ENCODE data around the gene ADRA1B.
"Not testable (repeated sequence)": the region's sequence is repeated elsewhere in the genome, so short reads cannot be mapped to it uniquely, and the experiment has no call there.

Gene ADRA1B

DNA sequence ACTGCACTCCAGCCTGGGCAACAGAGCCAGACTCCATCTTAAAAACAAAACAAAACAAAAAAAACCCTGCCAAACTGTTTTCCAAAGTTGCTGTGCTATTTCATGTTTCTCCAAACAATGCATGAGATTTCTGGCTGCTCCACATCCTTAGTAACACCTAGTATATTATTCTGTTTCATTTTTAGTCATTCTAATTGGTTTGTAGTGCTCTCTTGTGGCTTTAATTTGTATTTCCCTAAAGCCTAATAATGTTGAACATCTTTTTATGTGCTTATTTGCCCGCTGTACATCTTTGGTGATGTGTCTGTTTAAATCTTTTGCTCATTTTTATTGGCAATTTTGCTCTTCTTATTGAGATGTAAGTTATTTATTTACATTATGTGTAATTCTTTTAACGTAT is 74.2 kb downstream of the ADRA1B start:
- Histone ChIP-seq H3K27me3 (replicated peaks in 2 of 5; ENCODE audit: control insufficient read depth in 4 of 5, insufficient read depth in 5 of 5, low read length in 4 of 5) (peaks cover 3 to 19% (median 16%) of the 10 kb centered on the region in 5 experiments), H3K9me3 (ENCODE audit: control extremely low read depth in 1 of 5, control insufficient read depth in 4 of 5, insufficient read depth in 2 of 5, low read depth in 1 of 5, low read length in 4 of 5) (peaks cover 0 to 12% (median 6%) of the 10 kb centered on the region in 5 experiments), H3K27ac (ENCODE audit: insufficient read depth in 1 of 2, low read depth in 1 of 2, low read length in 2 of 2, poor library complexity in 1 of 2, severe bottlenecking in 2 of 2) (no peak overlapping the region), H3K4me3 (ENCODE audit: control insufficient read depth in 1 of 7, extremely low read depth in 1 of 7, insufficient read depth in 4 of 7, low read depth in 2 of 7, low read length in 6 of 7) (no peak overlapping the region), H3K36me3 (ENCODE audit: control insufficient read depth in 4 of 4, insufficient read depth in 4 of 4, low read length in 3 of 4) (no peaks in the 10 kb centered on the region), H3K4me1 (ENCODE audit: control extremely low read depth in 1 of 4, control insufficient read depth in 4 of 4, insufficient read depth in 4 of 4, low read length in 3 of 4) (peaks cover 0 to 12% (median 7%) of the 10 kb centered on the region in 4 experiments)
- CTCF ChIA-PET: interaction anchor here (1.0 kb wide), 1 partner anchor 10 kb away, joined by 5 read pairs; no protein-coding TSS in a partner anchor
- POLR2A ChIA-PET: no interaction called here
- WGBS (ENCODE audit: insufficient coverage): no CpG with 5 or more reads among the region's 2 CpGs
- DNase-seq: peak in 1 of 3 donors; percentile 17

DNA sequence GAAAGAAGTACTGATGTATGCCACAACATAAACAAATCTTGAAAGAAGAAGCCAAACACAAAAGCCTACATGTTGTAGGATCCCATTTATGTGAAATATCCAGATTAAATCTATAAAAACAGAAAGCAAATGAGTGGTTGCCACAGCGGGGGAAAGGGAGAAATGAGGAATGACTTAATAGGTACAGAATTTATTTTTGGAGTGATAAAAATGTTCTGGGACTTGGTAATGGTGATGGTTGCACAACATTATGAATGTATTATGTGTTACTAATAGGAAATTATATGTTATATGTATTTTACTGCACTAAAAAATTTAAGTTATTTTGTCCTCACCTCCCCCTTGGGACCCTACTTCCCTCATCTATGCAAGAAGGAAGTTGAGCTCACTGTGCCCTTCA is 76.3 kb downstream of the ADRA1B start:
- H3K4me3 ChIP-seq (ENCODE audit: control insufficient read depth in 1 of 7, extremely low read depth in 1 of 7, insufficient read depth in 4 of 7, low read depth in 2 of 7, low read length in 6 of 7): no peak overlapping the region
- DNase-seq: no peak
- ChIA-PET CTCF (no interaction called here), POLR2A (no interaction called here)
- no peak overlapping the region for H3K27ac ChIP-seq (ENCODE audit: insufficient read depth in 1 of 2, low read depth in 1 of 2, low read length in 2 of 2, poor library complexity in 1 of 2, severe bottlenecking in 2 of 2)
- WGBS (ENCODE audit: insufficient coverage): no CpG with 5 or more reads among the region's 1 CpG
- peaks cover 0 to 6% (median 3%) of the 10 kb centered on the region in 5 experiments for H3K27me3 ChIP-seq (replicated peaks in 2 of 5; ENCODE audit: control insufficient read depth in 4 of 5, insufficient read depth in 5 of 5, low read length in 4 of 5)
- H3K36me3 ChIP-seq (ENCODE audit: control insufficient read depth in 4 of 4, insufficient read depth in 4 of 4, low read length in 3 of 4): no peaks in the 10 kb centered on the region
- peaks cover 0 to 12% (median 6%) of the 10 kb centered on the region in 5 experiments for H3K9me3 ChIP-seq (ENCODE audit: control extremely low read depth in 1 of 5, control insufficient read depth in 4 of 5, insufficient read depth in 2 of 5, low read depth in 1 of 5, low read length in 4 of 5)
- H3K4me1 ChIP-seq (ENCODE audit: control extremely low read depth in 1 of 4, control insufficient read depth in 4 of 4, insufficient read depth in 4 of 4, low read length in 3 of 4): peaks cover 0 to 1% (median under 1%) of the 10 kb centered on the region in 4 experiments

DNA sequence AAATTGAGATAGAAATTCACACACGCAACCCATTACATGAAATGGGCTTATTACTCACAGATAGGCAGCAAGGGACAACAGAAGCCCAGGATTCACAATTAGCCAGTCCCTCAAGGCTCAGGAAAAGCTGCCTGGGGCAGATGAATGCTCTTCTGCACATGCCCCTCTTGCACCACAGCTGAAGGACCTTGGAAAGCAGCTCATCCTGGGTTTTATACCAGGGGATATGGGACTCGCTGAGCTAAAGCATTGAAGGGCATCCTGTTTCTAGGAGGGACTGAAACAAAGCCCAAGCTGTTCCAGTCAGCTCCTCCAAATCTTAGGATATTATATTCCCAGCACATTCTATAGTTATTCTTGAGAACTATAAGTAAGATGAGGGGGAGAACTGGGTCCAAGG is 76.9 kb downstream of the ADRA1B start:
- H3K9me3 ChIP-seq (ENCODE audit: control extremely low read depth in 1 of 5, control insufficient read depth in 4 of 5, insufficient read depth in 2 of 5, low read depth in 1 of 5, low read length in 4 of 5): peaks cover 0 to 12% (median 6%) of the 10 kb centered on the region in 5 experiments
- no peak for DNase-seq
- no peaks in the 10 kb centered on the region for H3K36me3 ChIP-seq (ENCODE audit: control insufficient read depth in 4 of 4, insufficient read depth in 4 of 4, low read length in 3 of 4)
- CTCF ChIA-PET: no interaction called here
- 100% methylated on average over 2 of the region's 2 CpGs for WGBS (ENCODE audit: insufficient coverage)
- peaks cover 0 to 2% (median 0%) of the 10 kb centered on the region in 5 experiments for H3K27me3 ChIP-seq (replicated peaks in 2 of 5; ENCODE audit: control insufficient read depth in 4 of 5, insufficient read depth in 5 of 5, low read length in 4 of 5)
- no peaks in the 10 kb centered on the region for H3K4me1 ChIP-seq (ENCODE audit: control extremely low read depth in 1 of 4, control insufficient read depth in 4 of 4, insufficient read depth in 4 of 4, low read length in 3 of 4)
- H3K4me3 ChIP-seq (ENCODE audit: control insufficient read depth in 1 of 7, extremely low read depth in 1 of 7, insufficient read depth in 4 of 7, low read depth in 2 of 7, low read length in 6 of 7): no peak overlapping the region
- no peak overlapping the region for H3K27ac ChIP-seq (ENCODE audit: insufficient read depth in 1 of 2, low read depth in 1 of 2, low read length in 2 of 2, poor library complexity in 1 of 2, severe bottlenecking in 2 of 2)
- POLR2A ChIA-PET: no interaction called here

DNA sequence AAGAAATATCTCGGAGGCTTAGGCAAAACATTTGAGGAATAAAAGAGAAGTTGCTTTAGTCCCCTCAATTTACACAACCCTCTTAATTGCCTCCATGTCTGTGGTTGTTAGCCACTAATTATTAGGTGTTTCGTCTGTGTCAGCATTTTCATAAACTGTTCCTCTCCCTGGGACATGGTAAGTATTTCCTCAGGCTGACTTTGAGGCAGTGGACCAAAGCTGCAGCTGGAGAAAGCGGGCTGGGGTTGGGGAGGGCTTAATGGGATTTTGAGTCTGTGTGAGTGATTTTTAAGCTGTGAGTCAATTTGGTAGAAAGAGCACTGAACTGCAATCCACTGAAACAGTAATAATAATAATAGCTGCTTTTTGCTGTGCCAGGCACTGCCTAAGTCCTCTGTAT is 79.6 kb downstream of the ADRA1B start:
- H3K27me3 ChIP-seq (replicated peaks in 2 of 5; ENCODE audit: control insufficient read depth in 4 of 5, insufficient read depth in 5 of 5, low read length in 4 of 5): peaks cover 0 to 2% (median 0%) of the 10 kb centered on the region in 5 experiments
- H3K27ac ChIP-seq (ENCODE audit: insufficient read depth in 1 of 2, low read depth in 1 of 2, low read length in 2 of 2, poor library complexity in 1 of 2, severe bottlenecking in 2 of 2): no peak overlapping the region
- H3K36me3 ChIP-seq (ENCODE audit: control insufficient read depth in 4 of 4, insufficient read depth in 4 of 4, low read length in 3 of 4): no peaks in the 10 kb centered on the region
- CTCF ChIA-PET: no interaction called here
- H3K9me3 ChIP-seq (ENCODE audit: control extremely low read depth in 1 of 5, control insufficient read depth in 4 of 5, insufficient read depth in 2 of 5, low read depth in 1 of 5, low read length in 4 of 5): peaks cover 0 to 12% (median 6%) of the 10 kb centered on the region in 5 experiments
- WGBS (ENCODE audit: insufficient coverage): 88% methylated on average over 1 of the region's 3 CpGs
- POLR2A ChIA-PET: no interaction called here
- no peak for DNase-seq
- H3K4me1 ChIP-seq (ENCODE audit: control extremely low read depth in 1 of 4, control insufficient read depth in 4 of 4, insufficient read depth in 4 of 4, low read length in 3 of 4): no peaks in the 10 kb centered on the region
- no peak overlapping the region for H3K4me3 ChIP-seq (ENCODE audit: control insufficient read depth in 1 of 7, extremely low read depth in 1 of 7, insufficient read depth in 4 of 7, low read depth in 2 of 7, low read length in 6 of 7)

DNA sequence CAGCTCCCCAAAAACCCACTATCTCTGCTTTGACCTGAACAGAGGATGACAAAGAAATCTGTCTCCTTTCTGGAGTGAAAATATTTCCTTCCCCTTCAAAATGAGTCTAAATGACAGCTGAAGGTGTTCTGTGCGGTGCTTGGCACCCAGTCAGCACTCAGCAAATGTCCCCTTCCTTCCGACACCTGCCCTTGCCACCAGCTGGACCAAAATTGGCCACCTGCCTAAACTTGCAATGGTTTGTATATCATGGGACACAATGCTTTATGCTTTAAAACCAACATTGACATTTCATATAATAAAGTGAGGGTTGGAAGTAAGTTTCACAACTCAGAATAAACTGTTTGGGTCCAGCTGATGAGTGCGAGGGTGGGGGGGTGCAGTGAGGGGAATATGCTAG is 85.2 kb downstream of the ADRA1B start:
- CTCF ChIA-PET: interaction anchor here (1.2 kb wide), 1 partner anchor 25 kb away, joined by 3 read pairs; no protein-coding TSS in a partner anchor

DNA sequence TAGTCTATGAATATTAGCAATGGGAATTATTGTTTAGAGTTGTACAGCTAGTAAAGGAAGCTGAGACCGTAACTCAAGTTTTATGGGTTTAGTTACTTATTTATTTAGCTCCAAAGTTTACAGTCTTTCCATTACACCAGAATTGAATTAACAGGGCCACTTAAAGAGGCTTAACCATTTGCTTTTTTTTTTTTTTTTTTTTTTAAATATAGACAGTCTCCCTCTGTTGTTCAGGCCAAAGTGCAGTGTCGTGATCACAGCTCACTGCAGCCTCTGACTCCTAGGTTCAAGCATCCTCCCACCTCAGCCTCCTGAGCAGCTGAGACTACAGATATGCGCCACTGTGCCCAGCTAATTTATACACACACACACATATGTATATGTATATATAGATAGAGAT is 91.2 kb downstream of the ADRA1B start:
- Histone ChIP-seq H3K4me1 (ENCODE audit: control extremely low read depth in 1 of 4, control insufficient read depth in 4 of 4, insufficient read depth in 4 of 4, low read length in 3 of 4) (peaks cover 8 to 18% (median 13%) of the 10 kb centered on the region in 4 experiments), H3K27me3 (replicated peaks in 2 of 5; ENCODE audit: control insufficient read depth in 4 of 5, insufficient read depth in 5 of 5, low read length in 4 of 5) (no peaks in the 10 kb centered on the region), H3K9me3 (ENCODE audit: control extremely low read depth in 1 of 5, control insufficient read depth in 4 of 5, insufficient read depth in 2 of 5, low read depth in 1 of 5, low read length in 4 of 5) (no peaks in the 10 kb centered on the region), H3K36me3 (ENCODE audit: control insufficient read depth in 4 of 4, insufficient read depth in 4 of 4, low read length in 3 of 4) (peaks cover 2 to 13% (median 11%) of the 10 kb centered on the region in 4 experiments), H3K4me3 (ENCODE audit: control insufficient read depth in 1 of 7, extremely low read depth in 1 of 7, insufficient read depth in 4 of 7, low read depth in 2 of 7, low read length in 6 of 7) (no peak overlapping the region), H3K27ac (ENCODE audit: insufficient read depth in 1 of 2, low read depth in 1 of 2, low read length in 2 of 2, poor library complexity in 1 of 2, severe bottlenecking in 2 of 2) (no peak overlapping the region)
- DNase-seq: no peak
- CTCF ChIA-PET: no interaction called here
- POLR2A ChIA-PET: no interaction called here
- WGBS (ENCODE audit: insufficient coverage): no CpG with 5 or more reads among the region's 3 CpGs

More for the DNA sequence above, 85.2 kb downstream of the ADRA1B start:
- no peak overlapping the region for H3K27ac ChIP-seq (ENCODE audit: insufficient read depth in 1 of 2, low read depth in 1 of 2, low read length in 2 of 2, poor library complexity in 1 of 2, severe bottlenecking in 2 of 2)
- WGBS (ENCODE audit: insufficient coverage): 67% methylated on average over 1 of the region's 3 CpGs
- H3K27me3 ChIP-seq (replicated peaks in 2 of 5; ENCODE audit: control insufficient read depth in 4 of 5, insufficient read depth in 5 of 5, low read length in 4 of 5): peaks cover 0 to 2% (median 0%) of the 10 kb centered on the region in 5 experiments
- DNase-seq: peak in 2 of 3 donors; percentile 46 to 62
- H3K4me3 ChIP-seq (ENCODE audit: control insufficient read depth in 1 of 7, extremely low read depth in 1 of 7, insufficient read depth in 4 of 7, low read depth in 2 of 7, low read length in 6 of 7): no peak overlapping the region
- peaks cover 0 to 11% (median 2%) of the 10 kb centered on the region in 4 experiments for H3K4me1 ChIP-seq (ENCODE audit: control extremely low read depth in 1 of 4, control insufficient read depth in 4 of 4, insufficient read depth in 4 of 4, low read length in 3 of 4)
- no peaks in the 10 kb centered on the region for H3K9me3 ChIP-seq (ENCODE audit: control extremely low read depth in 1 of 5, control insufficient read depth in 4 of 5, insufficient read depth in 2 of 5, low read depth in 1 of 5, low read length in 4 of 5)
- H3K36me3 ChIP-seq (ENCODE audit: control insufficient read depth in 4 of 4, insufficient read depth in 4 of 4, low read length in 3 of 4): no peaks in the 10 kb centered on the region
- POLR2A ChIA-PET: no interaction called here

DNA sequence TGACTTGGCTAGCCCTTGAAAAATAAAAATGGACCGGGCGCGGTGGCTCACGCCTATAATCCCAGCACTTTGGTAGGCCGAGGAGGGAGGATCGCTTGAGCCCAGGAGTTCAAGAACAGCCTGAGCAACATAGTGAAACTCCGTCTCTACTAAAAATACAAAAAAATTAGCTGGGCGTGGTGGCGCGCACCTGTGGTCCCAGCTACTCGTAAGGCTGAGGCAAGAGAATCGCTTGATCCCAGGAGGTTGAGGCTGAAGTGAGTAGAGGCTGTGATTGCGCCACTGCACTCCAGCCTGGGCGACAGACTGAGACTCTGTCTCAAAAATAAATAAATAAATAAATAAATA is 92.2 kb downstream of the ADRA1B start:
- WGBS (ENCODE audit: insufficient coverage): 96% methylated on average over 7 of the region's 14 CpGs
- Histone ChIP-seq H3K4me1 (ENCODE audit: control extremely low read depth in 1 of 4, control insufficient read depth in 4 of 4, insufficient read depth in 4 of 4, low read length in 3 of 4) (peaks cover 8 to 18% (median 13%) of the 10 kb centered on the region in 4 experiments), H3K4me3 (ENCODE audit: control insufficient read depth in 1 of 7, extremely low read depth in 1 of 7, insufficient read depth in 4 of 7, low read depth in 2 of 7, low read length in 6 of 7) (peak overlapping the region in 4 of 7 experiments; percentile 7 to 100 (median 98)), H3K36me3 (ENCODE audit: control insufficient read depth in 4 of 4, insufficient read depth in 4 of 4, low read length in 3 of 4) (peaks cover 2 to 17% (median 13%) of the 10 kb centered on the region in 4 experiments)
- H3K27me3 ChIP-seq (replicated peaks in 2 of 5; ENCODE audit: control insufficient read depth in 4 of 5, insufficient read depth in 5 of 5, low read length in 4 of 5); DNase-seq; CTCF ChIA-PET; H3K27ac ChIP-seq (ENCODE audit: insufficient read depth in 1 of 2, low read depth in 1 of 2, low read length in 2 of 2, poor library complexity in 1 of 2, severe bottlenecking in 2 of 2); H3K9me3 ChIP-seq (ENCODE audit: control extremely low read depth in 1 of 5, control insufficient read depth in 4 of 5, insufficient read depth in 2 of 5, low read depth in 1 of 5, low read length in 4 of 5): not testable (repeated sequence)
- POLR2A ChIA-PET: interaction anchor here (0.9 kb wide), 1 partner anchor 21 kb away, joined by 3 read pairs; no protein-coding TSS in a partner anchor
